LNCaP clone FGC (cell line): ENCODE data around the gene BCL6.

Experiments
- DNase-seq: peaks from one replicate; pipeline ENCODE4 v3.0.0-alpha.2; 2011; ENCODE audit warnings: low read depth
- H3K4me3 ChIP-seq: 2 replicates; pipeline ENCODE4 v1.5.1; 2011; ENCODE audit warnings: mild to moderate bottlenecking, low read depth, low read length, control low read depth
- TF ChIP-seq, protein P1 (sequence below): IDR thresholded peaks from 2 replicates; pipeline ENCODE4 v1.5.1; 2012; ENCODE audit warnings: mild to moderate bottlenecking; ENCODE audit not compliant: control insufficient read depth, insufficient read depth; ENCODE audit errors: extremely low read depth

Gene BCL6

DNA sequence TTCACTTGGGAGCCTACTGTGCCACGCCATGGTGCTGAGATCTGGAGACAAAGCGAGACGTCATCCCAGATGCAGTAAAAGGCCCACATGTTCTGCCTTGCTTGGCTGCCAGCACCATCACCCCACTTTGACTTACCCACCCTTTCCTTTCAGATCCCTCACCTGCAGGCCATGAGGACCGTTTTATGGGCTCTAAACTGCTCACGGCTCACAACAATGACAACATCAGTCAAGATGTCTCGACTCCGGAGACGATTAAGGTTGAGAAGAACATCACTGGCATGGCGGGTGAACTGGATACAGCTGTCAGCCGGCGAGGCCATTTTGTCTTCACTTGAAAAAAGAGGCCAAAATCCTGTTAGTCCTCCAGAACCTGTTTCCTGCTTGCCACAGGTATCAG, 11.9 kb downstream of the BCL6 start:
- no peak for DNase-seq
- H3K4me3 ChIP-seq: no peak overlapping the region
- TF ChIP-seq, protein P1, sequence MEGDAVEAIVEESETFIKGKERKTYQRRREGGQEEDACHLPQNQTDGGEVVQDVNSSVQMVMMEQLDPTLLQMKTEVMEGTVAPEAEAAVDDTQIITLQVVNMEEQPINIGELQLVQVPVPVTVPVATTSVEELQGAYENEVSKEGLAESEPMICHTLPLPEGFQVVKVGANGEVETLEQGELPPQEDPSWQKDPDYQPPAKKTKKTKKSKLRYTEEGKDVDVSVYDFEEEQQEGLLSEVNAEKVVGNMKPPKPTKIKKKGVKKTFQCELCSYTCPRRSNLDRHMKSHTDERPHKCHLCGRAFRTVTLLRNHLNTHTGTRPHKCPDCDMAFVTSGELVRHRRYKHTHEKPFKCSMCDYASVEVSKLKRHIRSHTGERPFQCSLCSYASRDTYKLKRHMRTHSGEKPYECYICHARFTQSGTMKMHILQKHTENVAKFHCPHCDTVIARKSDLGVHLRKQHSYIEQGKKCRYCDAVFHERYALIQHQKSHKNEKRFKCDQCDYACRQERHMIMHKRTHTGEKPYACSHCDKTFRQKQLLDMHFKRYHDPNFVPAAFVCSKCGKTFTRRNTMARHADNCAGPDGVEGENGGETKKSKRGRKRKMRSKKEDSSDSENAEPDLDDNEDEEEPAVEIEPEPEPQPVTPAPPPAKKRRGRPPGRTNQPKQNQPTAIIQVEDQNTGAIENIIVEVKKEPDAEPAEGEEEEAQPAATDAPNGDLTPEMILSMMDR: no peak

DNA sequence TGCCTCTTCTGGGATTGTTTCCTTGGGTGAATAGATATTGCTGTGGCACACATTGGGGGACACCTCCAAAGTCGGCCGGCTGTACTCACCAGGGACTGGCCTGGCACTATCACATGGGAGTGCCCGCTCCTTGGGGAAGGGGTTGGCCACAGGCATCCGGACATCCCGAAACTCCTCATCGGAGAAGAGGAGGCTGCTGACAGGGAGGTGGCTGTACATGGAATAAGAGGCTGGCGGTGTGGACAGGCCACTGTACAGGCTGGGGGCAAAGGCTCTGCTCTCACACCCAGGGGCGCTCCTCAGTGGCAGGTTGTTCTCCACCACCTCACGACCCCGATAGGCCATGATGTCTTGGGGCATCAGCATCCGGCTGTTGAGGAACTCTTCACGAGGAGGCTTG, 15.7 kb downstream of the BCL6 start:
- no peak for DNase-seq
- no peak overlapping the region for H3K4me3 ChIP-seq
- TF ChIP-seq, protein P1: no peak

DNA sequence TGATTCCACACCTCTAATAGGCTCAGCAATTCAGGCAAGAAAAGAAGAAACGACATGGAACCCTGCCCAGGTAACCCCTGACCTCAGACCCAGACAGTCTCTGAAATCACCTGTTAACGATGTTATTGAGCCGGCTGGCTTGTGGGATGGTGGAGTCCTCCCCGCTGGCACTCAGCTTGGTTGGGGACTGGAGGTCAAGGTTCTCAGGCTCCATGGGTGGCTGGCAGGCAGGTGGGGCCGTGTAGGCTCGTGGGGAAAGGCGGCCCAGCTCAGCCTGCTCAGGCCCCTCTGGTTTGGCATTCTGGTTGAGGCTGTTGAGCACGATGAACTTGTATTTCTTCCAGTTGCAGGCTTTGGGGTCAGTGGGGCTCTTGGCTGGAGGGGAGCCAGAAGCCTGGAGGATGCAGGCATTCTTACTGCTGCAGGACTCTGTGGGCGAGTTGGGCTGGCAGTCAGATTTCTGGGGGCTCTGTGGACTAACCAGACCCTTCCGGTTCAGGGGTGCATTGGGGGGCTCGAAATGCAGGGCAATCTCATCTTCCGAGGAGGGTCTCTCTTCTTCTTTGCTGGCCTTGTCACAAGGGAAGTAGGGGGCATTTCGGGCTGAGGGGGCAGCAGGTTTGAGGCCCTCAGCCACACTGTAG, 16.2 kb downstream of the BCL6 start:
- no peak overlapping the region for H3K4me3 ChIP-seq
- TF ChIP-seq, protein P1: no peak
- DNase-seq: no peak

DNA sequence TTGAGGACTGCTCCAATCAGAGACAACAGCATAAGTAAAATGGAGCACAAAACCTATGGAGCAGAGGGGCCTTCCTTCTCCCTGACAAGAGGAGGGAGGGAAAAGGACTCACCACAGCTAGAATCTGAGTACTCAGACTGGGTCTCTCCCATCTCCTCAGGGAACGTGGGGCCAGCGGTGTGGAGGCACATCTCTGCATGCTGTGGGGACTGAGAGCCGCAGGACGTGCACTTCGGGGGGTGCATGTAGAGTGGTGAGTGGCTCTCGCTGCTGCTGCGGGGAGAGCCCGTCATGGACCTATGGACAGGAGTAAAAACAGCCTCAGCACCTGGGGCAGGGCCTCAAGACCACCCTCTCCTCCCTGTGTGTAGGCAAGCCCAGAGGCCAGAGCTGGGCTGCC, 17.0 kb downstream of the BCL6 start:
- no peak overlapping the region for H3K4me3 ChIP-seq
- no peak for DNase-seq
- TF ChIP-seq, protein P1: no peak

DNA sequence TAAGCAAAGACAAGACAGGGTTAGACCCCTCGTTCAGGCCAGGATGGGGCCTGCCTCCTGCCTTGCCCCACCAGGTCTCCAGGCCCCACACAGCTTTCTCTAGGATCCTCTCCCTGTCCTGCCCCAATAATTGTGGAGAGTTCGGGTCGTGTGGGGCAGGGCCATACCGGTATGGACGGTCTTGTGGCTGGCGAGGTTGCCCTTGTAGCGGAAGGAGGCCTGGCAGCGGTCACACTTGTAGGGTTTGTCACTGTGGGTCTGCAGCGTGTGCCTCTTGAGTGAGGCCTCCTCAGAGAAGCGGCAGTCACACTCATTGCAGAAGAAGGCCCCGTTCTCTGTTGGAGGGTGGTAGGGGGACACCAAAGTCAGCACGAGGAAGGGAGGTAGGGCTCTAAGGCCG, 18.7 kb downstream of the BCL6 start:
- TF ChIP-seq, protein P1: no peak
- H3K4me3 ChIP-seq: no peak overlapping the region
- DNase-seq: no peak

DNA sequence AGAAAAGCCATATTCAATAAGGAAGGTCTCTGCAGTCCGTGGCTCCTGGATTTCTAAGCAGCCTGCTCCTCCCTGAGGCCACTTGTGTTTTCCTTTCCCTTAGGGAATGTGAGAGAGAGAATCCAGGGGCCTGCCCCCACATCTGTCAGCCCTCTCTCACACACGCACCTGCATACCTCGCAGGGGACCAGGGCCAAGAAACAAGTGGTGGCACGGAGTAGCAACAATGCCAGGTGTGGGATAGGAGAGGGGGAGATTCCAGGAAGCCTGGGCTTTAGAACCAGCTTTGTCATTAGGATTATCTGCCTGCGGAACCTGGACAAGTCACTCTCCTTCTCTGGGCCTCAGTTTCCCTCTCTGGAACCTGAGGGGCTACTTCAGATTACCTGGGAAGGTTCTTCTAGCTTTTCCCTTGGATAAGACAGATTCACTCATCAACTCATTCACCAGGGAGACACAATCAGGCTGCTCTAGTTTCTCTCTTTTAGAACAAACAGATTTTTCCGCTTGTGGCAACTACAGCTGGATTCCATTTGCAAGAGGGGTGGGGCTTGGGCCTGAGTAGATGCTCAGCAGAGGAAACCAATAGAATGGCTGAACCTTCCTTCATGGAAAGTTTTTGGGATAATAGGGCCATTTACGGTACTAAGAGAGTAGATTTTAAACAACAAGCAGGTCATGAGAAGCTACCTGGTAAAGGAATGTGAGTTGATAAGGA, 19.5 kb downstream of the BCL6 start:
- TF ChIP-seq, protein P1: no peak
- DNase-seq: no peak
- H3K4me3 ChIP-seq: no peak overlapping the region
